IMR-90 (cell line): ENCODE data around the gene ZNF469.

ENCODE experiments used
- CEBPB ChIP-seq: IDR thresholded peaks from 2 replicates; pipeline ENCODE4 v1.6.1; 2012; ENCODE audit warnings: low read depth, low read length, improper control_type of control experiment
- CTCF ChIP-seq: conservative IDR thresholded peaks from 2 replicates; pipeline ENCODE4 v1.5.1; 2012; ENCODE audit warnings: mild to moderate bottlenecking, low read depth, low read length, improper control_type of control experiment
- ELK1 ChIP-seq: fragments of 150-350 bp; IDR thresholded peaks from 2 replicates; pipeline ENCODE4 v1.6.1; 2016; ENCODE audit warnings: low read depth, mild to moderate bottlenecking, low read length, moderate library complexity, borderline replicate concordance
- MAFK ChIP-seq: IDR thresholded peaks from 2 replicates; pipeline ENCODE4 v1.6.1; 2012; ENCODE audit warnings: low read depth, low read length, improper control_type of control experiment
- MAZ ChIP-seq: IDR thresholded peaks from 2 replicates; pipeline ENCODE4 v1.6.1; 2012; ENCODE audit warnings: low read depth, mild to moderate bottlenecking, low read length, improper control_type of control experiment, moderate library complexity, borderline replicate concordance
- POLR2A ChIP-seq: IDR thresholded peaks from 2 replicates; pipeline ENCODE4 v1.6.1; 2012; ENCODE audit warnings: mild to moderate bottlenecking, low read depth, low read length
- RAD21 ChIP-seq: IDR thresholded peaks from 2 replicates; pipeline ENCODE4 v1.6.1; 2012; ENCODE audit warnings: low read length, improper control_type of control experiment
- RFX5 ChIP-seq: IDR thresholded peaks from 2 replicates; pipeline ENCODE4 v1.8.0; 2012; ENCODE audit warnings: low read depth, mild to moderate bottlenecking, low read length, moderate library complexity
- USF2 ChIP-seq: fragments of 150-350 bp; IDR thresholded peaks from 2 replicates; pipeline ENCODE4 v1.6.1; 2017; ENCODE audit warnings: mild to moderate bottlenecking, antibody characterized with exemption, low read length, low read depth

- TF ChIP-seq RFX5 (no peak), CTCF (no peak), CEBPB (no peak), POLR2A (no peak), ELK1 (no peak), USF2 (no peak), MAFK (no peak), RAD21 (no peak), MAZ (no peak)
Observed at GRCh38 chr16:88424587-88425235, 42.0 kb downstream of the ZNF469 start.
